HFFc6 (cell line): ENCODE measurements around the gene CATSPERZ. TPM values are rescaled to one million over a fixed set of nuclear protein-coding genes. Genes with fewer than 3 reads are reported as not detected.

Source experiments
- DNase-seq: peaks from one replicate; pipeline ENCODE4 v3.0.0-alpha.2; 2018
- H3K27ac Mint-ChIP-seq: 2 replicates; pipeline ENCODE4 v1.8.0; 2020; ENCODE audit warnings: mild to moderate bottlenecking, mixed read lengths
- H3K27me3 Mint-ChIP-seq: 2 replicates; pipeline ENCODE4 v1.8.0; 2021; ENCODE audit warnings: mild to moderate bottlenecking, moderate library complexity, mixed read lengths; ENCODE audit not compliant: insufficient read depth
- H3K36me3 Mint-ChIP-seq: 2 replicates; pipeline ENCODE4 v1.8.0; 2021; ENCODE audit warnings: low read depth, mixed read lengths
- H3K4me1 Mint-ChIP-seq: 2 replicates; pipeline ENCODE4 v1.8.0; 2020; ENCODE audit warnings: low read depth, mixed read lengths
- H3K4me3 Mint-ChIP-seq: 2 replicates; pipeline ENCODE4 v1.8.0; 2020; ENCODE audit warnings: mild to moderate bottlenecking, moderate library complexity, mixed read lengths
- H3K9me3 Mint-ChIP-seq: 2 replicates; pipeline ENCODE4 v1.8.0; 2020; ENCODE audit warnings: mild to moderate bottlenecking, mixed read lengths
- total RNA-seq, 6 experiments: library from RNA; stranded (reverse); fragmentation: NEBNext Ultra II Directional; extraction: Animal tissue kit (Norgen Biotek cat#: 25700); gene quantifications; 2 replicates in 1 of 6; 3 replicates in 5 of 6; pipeline ENCODE4 v1.2.3, GENCODE V29; 2021
- TF ChIP-seq, protein P1 (sequence below): fragments of 200-600 bp; sonication (generic); IDR thresholded peaks from 2 replicates; pipeline ENCODE4 v1.5.0; 2021; ENCODE audit warnings: antibody characterized with exemption, mild to moderate bottlenecking

The CATSPERZ gene
- total RNA-seq, 6 experiments from 2014 or later: 0.31 TPM; not detected in 5

GRCh38 chr11:64265176-64266160, 34.7 kb upstream of the CATSPERZ start:
- DNase-seq: no peak
- Mint-ChIP-seq H3K27ac (no peak overlapping the region; the same call in 1 of the 2 replicates), H3K27me3 (peaks cover 16% of the 10 kb centered on the region), H3K4me1 (peaks cover 46% of the 10 kb centered on the region), H3K36me3 (peaks cover 34% of the 10 kb centered on the region), H3K4me3 (no peak overlapping the region), H3K9me3 (no peaks in the 10 kb centered on the region)
- TF ChIP-seq, protein P1, sequence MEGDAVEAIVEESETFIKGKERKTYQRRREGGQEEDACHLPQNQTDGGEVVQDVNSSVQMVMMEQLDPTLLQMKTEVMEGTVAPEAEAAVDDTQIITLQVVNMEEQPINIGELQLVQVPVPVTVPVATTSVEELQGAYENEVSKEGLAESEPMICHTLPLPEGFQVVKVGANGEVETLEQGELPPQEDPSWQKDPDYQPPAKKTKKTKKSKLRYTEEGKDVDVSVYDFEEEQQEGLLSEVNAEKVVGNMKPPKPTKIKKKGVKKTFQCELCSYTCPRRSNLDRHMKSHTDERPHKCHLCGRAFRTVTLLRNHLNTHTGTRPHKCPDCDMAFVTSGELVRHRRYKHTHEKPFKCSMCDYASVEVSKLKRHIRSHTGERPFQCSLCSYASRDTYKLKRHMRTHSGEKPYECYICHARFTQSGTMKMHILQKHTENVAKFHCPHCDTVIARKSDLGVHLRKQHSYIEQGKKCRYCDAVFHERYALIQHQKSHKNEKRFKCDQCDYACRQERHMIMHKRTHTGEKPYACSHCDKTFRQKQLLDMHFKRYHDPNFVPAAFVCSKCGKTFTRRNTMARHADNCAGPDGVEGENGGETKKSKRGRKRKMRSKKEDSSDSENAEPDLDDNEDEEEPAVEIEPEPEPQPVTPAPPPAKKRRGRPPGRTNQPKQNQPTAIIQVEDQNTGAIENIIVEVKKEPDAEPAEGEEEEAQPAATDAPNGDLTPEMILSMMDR: no peak

GRCh38 chr11:64266339-64266738, 33.8 kb upstream of the CATSPERZ start:
- Mint-ChIP-seq H3K9me3 (no peaks in the 10 kb centered on the region), H3K4me1 (peaks cover 47% of the 10 kb centered on the region), H3K4me3 (no peak overlapping the region), H3K27ac (peak overlapping the region; percentile 72), H3K27me3 (peaks cover 16% of the 10 kb centered on the region), H3K36me3 (peaks cover 34% of the 10 kb centered on the region)
- TF ChIP-seq, protein P1: no peak
- DNase-seq: no peak

- no peaks in the 10 kb centered on the region for H3K9me3 Mint-ChIP-seq
- no peak for DNase-seq
- peak overlapping the region; percentile 99 for H3K27ac Mint-ChIP-seq
- TF ChIP-seq, protein P1: no peak
- peaks cover 28% of the 10 kb centered on the region for H3K36me3 Mint-ChIP-seq
- H3K27me3 Mint-ChIP-seq: peaks cover 14% of the 10 kb centered on the region
- peaks cover 55% of the 10 kb centered on the region for H3K4me1 Mint-ChIP-seq
- H3K4me3 Mint-ChIP-seq: peak overlapping the region; percentile 96; the same call in 1 of the 2 replicates
Measured at GRCh38 chr11:64267207-64267945, 32.8 kb upstream of the CATSPERZ start.

GRCh38 chr11:64268025-64268892, 31.9 kb upstream of the CATSPERZ start:
- Mint-ChIP-seq H3K9me3 (no peaks in the 10 kb centered on the region), H3K4me3 (peak overlapping the region; percentile 96), H3K36me3 (peaks cover 21% of the 10 kb centered on the region), H3K4me1 (peaks cover 50% of the 10 kb centered on the region), H3K27ac (peak overlapping the region; percentile 99), H3K27me3 (peaks cover 14% of the 10 kb centered on the region)
- TF ChIP-seq, protein P1: no peak
- peak; percentile 82 for DNase-seq
